Endothelial cell of umbilical vein (primary cell): Measurements from ENCODE around the gene CDKN2D. TPM values are rescaled to one million over a fixed set of nuclear protein-coding genes. Genes with fewer than 3 reads are reported as not detected.

Experiments used
- BruUV-seq: library from RNA; stranded (reverse); fragments of 400-500 nt; replicated peaks from 2 replicates; lab custom pipeline; 2021; lab: Mats Ljungman, UMichigan
- CTCF ChIA-PET: fragments of 300-600, 350-600 bp; sonication (Branson Sonifier 250); formaldehyde crosslinking; loops from one replicate; lab custom pipeline; 2021; ENCODE audit warnings: antibody characterized with exemption, inconsistent platforms; lab: Charles Lee
- POLR2A ChIA-PET: fragments of 300-600, 350-600 bp; sonication (Branson Sonifier 250); formaldehyde crosslinking; loops from one replicate; lab custom pipeline; 2021; ENCODE audit warnings: antibody characterized with exemption, inconsistent platforms; lab: Charles Lee
- DNase-seq: peaks from one replicate; pipeline ENCODE4 v3.0.0-alpha.2; 2011; ENCODE audit warnings: low read depth, low spot score
- FAIRE-seq: peaks from 2 replicates; lab custom pipeline; 2011; peaks lifted over from hg19 to GRCh38; lab: Jason Lieb, UNC
- H2AFZ ChIP-seq: 2 replicates; pipeline ENCODE4 v1.6.0; 2012; ENCODE audit warnings: low read depth, low read length, control low read depth, inconsistent platforms
- H3K27ac ChIP-seq: 2 replicates; pipeline ENCODE4 v1.5.1; 2011; ENCODE audit warnings: low read depth, mild to moderate bottlenecking, control low read depth, low read length, moderate library complexity; ENCODE audit not compliant: insufficient read depth
- H3K27me3 ChIP-seq, 2 experiments: 2 replicates each; pipeline versions ENCODE4 v1.6.0 to v1.6.1; 2011; ENCODE audit warnings: low read length in 2 of 2, mixed read lengths in 1 of 2; ENCODE audit not compliant: control insufficient read depth in 2 of 2, insufficient read depth in 2 of 2
- H3K36me3 ChIP-seq, 2 experiments: 2 replicates in 1 of 2; 3 replicates in 1 of 2; pipeline ENCODE4 v1.5.1; 2011; ENCODE audit warnings: low read length in 2 of 2, mild to moderate bottlenecking in 1 of 2, moderate library complexity in 1 of 2; ENCODE audit not compliant: control insufficient read depth in 2 of 2, insufficient read depth in 2 of 2; ENCODE audit errors: extremely low read depth in 1 of 2
- H3K4me1 ChIP-seq: 3 replicates; pipeline ENCODE4 v1.5.1; 2011; ENCODE audit warnings: mild to moderate bottlenecking, low read length; ENCODE audit not compliant: control insufficient read depth, insufficient read depth; ENCODE audit errors: extremely low read depth
- H3K4me2 ChIP-seq: 2 replicates; pipeline ENCODE4 v1.6.1; 2011; ENCODE audit warnings: low read length, control low read depth, mixed read lengths; ENCODE audit not compliant: insufficient read depth
- H3K4me3 ChIP-seq, 3 experiments: fragments of 200-600 bp in 1 of 3; sonication (generic), shearing (Covaris generic) in 1 of 3; replicated peaks in 1 of 3; 2 replicates each; pipeline ENCODE4 v1.5.1; 2011 to 2016; ENCODE audit warnings: control low read depth in 3 of 3, low read length in 3 of 3, mild to moderate bottlenecking in 2 of 3, inconsistent platforms in 1 of 3, low read depth in 1 of 3, moderate library complexity in 1 of 3; ENCODE audit not compliant: insufficient read depth in 1 of 3
- H3K79me2 ChIP-seq: 2 replicates; pipeline ENCODE4 v1.6.0; 2012; ENCODE audit warnings: low read length, inconsistent platforms; ENCODE audit not compliant: control insufficient read depth, insufficient read depth
- H3K9ac ChIP-seq: replicated peaks from 2 replicates; pipeline ENCODE3; 2011; ENCODE audit warnings: low read length, control low read depth; ENCODE audit not compliant: insufficient read depth; ENCODE audit errors: extremely low read depth
- H3K9me1 ChIP-seq: replicated peaks from 3 replicates; pipeline ENCODE4 v1.6.0; 2011; ENCODE audit warnings: mild to moderate bottlenecking, low read length; ENCODE audit not compliant: control insufficient read depth, insufficient read depth; ENCODE audit errors: extremely low read depth
- H3K9me3 ChIP-seq: replicated peaks from 2 replicates; pipeline ENCODE4 v1.5.1; 2012; ENCODE audit warnings: low read length, inconsistent platforms; ENCODE audit not compliant: control insufficient read depth, insufficient read depth
- H4K20me1 ChIP-seq: replicated peaks from 2 replicates; pipeline ENCODE3; 2011; ENCODE audit warnings: mild to moderate bottlenecking, low read length; ENCODE audit not compliant: control insufficient read depth, insufficient read depth; ENCODE audit errors: extremely low read depth
- FOS ChIP-seq: IDR thresholded peaks from 2 replicates; pipeline ENCODE4 v1.6.1; 2011; ENCODE audit warnings: mild to moderate bottlenecking, low read length, moderate library complexity, borderline replicate concordance; ENCODE audit not compliant: insufficient read depth
- GATA2 ChIP-seq: IDR thresholded peaks from 2 replicates; pipeline ENCODE4 v1.7.0; 2011; ENCODE audit warnings: low read depth, mild to moderate bottlenecking, moderate library complexity, mixed read lengths, low read length; ENCODE audit not compliant: insufficient read length, insufficient read depth
- JUN ChIP-seq: IDR thresholded peaks from 2 replicates; pipeline ENCODE4 v1.6.1; 2011; ENCODE audit warnings: borderline replicate concordance, low read depth; ENCODE audit not compliant: insufficient read length, insufficient read depth
- MYC ChIP-seq: IDR thresholded peaks from one replicate; pipeline ENCODE4 v1.6.1; 2011; ENCODE audit warnings: mild to moderate bottlenecking, low read depth, low read length
- POLR2AphosphoS5 ChIP-seq: IDR thresholded peaks from 2 replicates; pipeline ENCODE4 v1.6.1; 2012; ENCODE audit warnings: low read depth, mild to moderate bottlenecking, control low read depth, low read length, moderate library complexity; ENCODE audit not compliant: insufficient read depth
- dilution Hi-C: fragments of 300-500 bp; cut with MboI; formaldehyde crosslinking; loops from one replicate; pipeline ENCODE4 v1.15.0; 2019; ENCODE audit warnings: low sequenced_read_pairs; ENCODE audit not compliant: extremely low pct_ligation_motif_present
- intact Hi-C: fragments of 100-400 bp; cut with micrococcal nuclease; formaldehyde crosslinking; loops from one replicate; pipeline ENCODE4 v1.10.0; 2022
- polyA plus RNA-seq, 4 experiments: library from polyadenylated mRNA; depleted of rRNA in 3 of 4; stranded (reverse) in 3 of 4; unstranded in 1 of 4; fragments of >200 nt; gene quantifications; 2 replicates each; pipeline versions ENCODE4 v1.2.1 to v1.2.3, GENCODE V29; 2011 to 2012; ENCODE audit warnings: missing spikeins in 1 of 4
- total RNA-seq: library from RNA; stranded (reverse); gene quantifications from 2 replicates; pipeline ENCODE4 v1.2.3, GENCODE V29; 2021
- TF ChIP-seq, protein P1 (sequence below), 2 donors: IDR thresholded peaks; 1 replicate in 1 of 2; 2 replicates in 1 of 2; pipeline ENCODE4 v1.5.1; 2011; ENCODE audit warnings: low read length in 2 of 2, mild to moderate bottlenecking in 2 of 2, moderate library complexity in 2 of 2, control low read depth in 1 of 2, inconsistent platforms in 1 of 2, low read depth in 1 of 2; ENCODE audit not compliant: insufficient read depth in 1 of 2; ENCODE audit errors: extremely low read depth in 1 of 2

The CDKN2D gene
- total and polyA plus RNA-seq, 2 donors (not counting 3 experiments of a cell fraction or from before 2014, with no cell fraction given), result 5.9 to 9.8 TPM

DNA sequence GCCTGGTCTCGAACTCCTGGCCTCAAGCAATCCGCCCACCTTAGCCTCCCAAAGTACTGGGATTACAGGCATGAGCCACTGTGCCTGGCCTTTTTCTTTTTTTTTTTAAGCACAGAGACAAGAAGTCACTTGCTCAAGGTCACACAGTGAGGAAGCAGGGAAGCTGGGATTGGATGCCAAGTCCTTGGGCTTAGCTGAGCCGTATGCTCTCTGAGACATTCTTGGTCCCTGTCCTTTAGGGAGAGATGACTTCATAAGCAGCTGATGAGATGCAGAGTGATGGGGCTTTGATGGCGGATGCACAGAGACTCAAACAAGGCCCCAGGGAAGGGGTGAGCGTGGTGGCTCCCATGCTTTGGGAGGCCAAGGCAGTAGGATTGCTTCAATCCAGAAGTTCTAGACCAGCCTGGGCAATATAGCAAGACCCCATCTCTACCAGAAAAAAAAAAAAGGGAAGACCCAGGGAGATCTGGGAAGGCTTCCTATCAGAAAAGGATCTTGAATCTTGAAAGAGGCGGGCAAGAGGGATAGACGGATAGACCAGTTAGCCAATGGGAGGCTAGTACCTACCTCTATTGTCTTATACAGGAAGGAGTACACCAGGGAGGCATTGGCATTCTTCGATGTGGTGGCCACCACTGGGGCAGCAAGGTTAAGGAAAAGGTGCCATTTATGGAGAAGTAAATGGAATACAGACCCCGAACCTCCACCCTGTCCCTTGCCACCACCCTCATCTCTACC, 14.4 kb upstream of the CDKN2D start:
- H3K9me1 ChIP-seq, result no peaks in the 10 kb centered on the region
- no TSS peak for BruUV-seq
- no peak overlapping the region for H3K9ac ChIP-seq
- no peaks in the 10 kb centered on the region for H3K79me2 ChIP-seq
- H3K36me3 ChIP-seq, result no peaks in the 10 kb centered on the region
- TF ChIP-seq JUN (no peak), GATA2 (no peak), MYC (no peak), POLR2AphosphoS5 (no peak), FOS (no peak)
- TF ChIP-seq, protein P1, sequence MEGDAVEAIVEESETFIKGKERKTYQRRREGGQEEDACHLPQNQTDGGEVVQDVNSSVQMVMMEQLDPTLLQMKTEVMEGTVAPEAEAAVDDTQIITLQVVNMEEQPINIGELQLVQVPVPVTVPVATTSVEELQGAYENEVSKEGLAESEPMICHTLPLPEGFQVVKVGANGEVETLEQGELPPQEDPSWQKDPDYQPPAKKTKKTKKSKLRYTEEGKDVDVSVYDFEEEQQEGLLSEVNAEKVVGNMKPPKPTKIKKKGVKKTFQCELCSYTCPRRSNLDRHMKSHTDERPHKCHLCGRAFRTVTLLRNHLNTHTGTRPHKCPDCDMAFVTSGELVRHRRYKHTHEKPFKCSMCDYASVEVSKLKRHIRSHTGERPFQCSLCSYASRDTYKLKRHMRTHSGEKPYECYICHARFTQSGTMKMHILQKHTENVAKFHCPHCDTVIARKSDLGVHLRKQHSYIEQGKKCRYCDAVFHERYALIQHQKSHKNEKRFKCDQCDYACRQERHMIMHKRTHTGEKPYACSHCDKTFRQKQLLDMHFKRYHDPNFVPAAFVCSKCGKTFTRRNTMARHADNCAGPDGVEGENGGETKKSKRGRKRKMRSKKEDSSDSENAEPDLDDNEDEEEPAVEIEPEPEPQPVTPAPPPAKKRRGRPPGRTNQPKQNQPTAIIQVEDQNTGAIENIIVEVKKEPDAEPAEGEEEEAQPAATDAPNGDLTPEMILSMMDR (IDR thresholded peaks at IDR 0.05; ENCODE audit: extremely low read depth in 1 of 2, insufficient read depth in 1 of 2, low read depth in 1 of 2, low read length in 2 of 2), result no peak
- no peak for FAIRE-seq
- no peak overlapping the region for H3K27ac ChIP-seq
- H3K4me1 ChIP-seq, result no peaks in the 10 kb centered on the region
- H4K20me1 ChIP-seq, result no peaks in the 10 kb centered on the region
- intact Hi-C loops (loop anchor here (5.0 kb wide), 1 partner anchor 44 kb away; the partner anchor contains the start of gene SLC44A2), dilution Hi-C loops (no loop called here)
- DNase-seq, result no peak
- CTCF ChIA-PET, result interaction anchor here (4.8 to 9.1 kb wide), 2 partner anchors 63 to 117 kb away, joined by 135 to 654 read pairs; partner anchors contain the start of gene QTRT1
- POLR2A ChIA-PET, result no interaction called here
- H3K27me3 ChIP-seq, result peaks cover 10% of the 10 kb centered on the region in 2 experiments
- H3K4me2 ChIP-seq, result no peak overlapping the region
- no peaks in the 10 kb centered on the region for H3K9me3 ChIP-seq
- no peak overlapping the region for H3K4me3 ChIP-seq
- no peak overlapping the region for H2AFZ ChIP-seq
